GM19193 (cell line): ENCODE results near the gene CACNA1C.

Source experiments
- POLR2A ChIP-seq: IDR thresholded peaks from 4 replicates; pipeline ENCODE4 v1.6.1; 2011; ENCODE audit not compliant: insufficient read depth, insufficient read length; ENCODE audit errors: extremely low read depth

CACNA1C gene

GRCh38 chr12:2076728-2077127 lies 23.9 kb downstream of the CACNA1C start:
- no peak for TF ChIP-seq POLR2A

- no peak for TF ChIP-seq POLR2A
Observed at GRCh38 chr12:2080604-2081003, 27.8 kb downstream of the CACNA1C start.

GRCh38 chr12:2082321-2082720 lies 29.5 kb downstream of the CACNA1C start:
- TF ChIP-seq POLR2A, result no peak

GRCh38 chr12:2083008-2083407 lies 30.2 kb downstream of the CACNA1C start:
- TF ChIP-seq POLR2A, result no peak

GRCh38 chr12:2083561-2083960 lies 30.8 kb downstream of the CACNA1C start:
- no peak for TF ChIP-seq POLR2A

GRCh38 chr12:2084553-2085296 lies 31.9 kb downstream of the CACNA1C start:
- TF ChIP-seq POLR2A, result no peak

GRCh38 chr12:2092354-2092753 lies 39.6 kb downstream of the CACNA1C start:
- TF ChIP-seq POLR2A, result no peak

- TF ChIP-seq POLR2A, result no peak
Observed at GRCh38 chr12:2092890-2093289, 40.1 kb downstream of the CACNA1C start.

GRCh38 chr12:2094597-2094996 lies 41.8 kb downstream of the CACNA1C start:
- no peak for TF ChIP-seq POLR2A

GRCh38 chr12:2095878-2096277 lies 43.1 kb downstream of the CACNA1C start:
- TF ChIP-seq POLR2A, result no peak

GRCh38 chr12:2097617-2098016 lies 44.8 kb downstream of the CACNA1C start:
- no peak for TF ChIP-seq POLR2A

GRCh38 chr12:2098852-2099251 lies 46.1 kb downstream of the CACNA1C start:
- no peak for TF ChIP-seq POLR2A

- no peak for TF ChIP-seq POLR2A
Observed at GRCh38 chr12:2099595-2099994, 46.8 kb downstream of the CACNA1C start.

GRCh38 chr12:2101359-2101758 lies 48.6 kb downstream of the CACNA1C start:
- no peak for TF ChIP-seq POLR2A

- TF ChIP-seq POLR2A, result no peak
Observed at GRCh38 chr12:2101771-2102170, 49.0 kb downstream of the CACNA1C start.

GRCh38 chr12:2108166-2108565 lies 55.4 kb downstream of the CACNA1C start:
- no peak for TF ChIP-seq POLR2A
